Prostate gland (tissue), 2 donors: ENCODE measurements around the gene SFXN2. TPM values are rescaled to one million over a fixed set of nuclear protein-coding genes. Genes with fewer than 3 reads are reported as not detected.

ENCODE experiments used
- DNase-seq: peaks from one replicate; pipeline ENCODE4 v3.0.0-alpha.2; 2019; ENCODE audit warnings: low spot score
- H3K27ac ChIP-seq, 2 donors: fragments of 200-600 bp; sonication (generic); 2 replicates each; pipeline ENCODE4 v1.5.1; 2017 to 2019
- H3K27me3 ChIP-seq: fragments of 200-600 bp; sonication (generic); replicated peaks from 2 replicates; pipeline ENCODE4 v1.5.1; 2019; ENCODE audit not compliant: insufficient read depth
- H3K36me3 ChIP-seq, 2 donors: fragments of 200-600 bp; sonication (generic); 1 replicate in 1 of 2; 2 replicates in 1 of 2; pipeline versions ENCODE4 v1.5.1 to v1.8.1; 2017 to 2019
- H3K4me1 ChIP-seq: fragments of 200-600 bp; sonication (generic); replicated peaks from 2 replicates; pipeline ENCODE4 v1.5.1; 2019
- H3K4me3 ChIP-seq, 2 donors: fragments of 200-600 bp; sonication (generic); 2 replicates each; pipeline ENCODE4 v1.5.1; 2017 to 2019
- H3K9me3 ChIP-seq: fragments of 200-600 bp; sonication (generic); 2 replicates; pipeline ENCODE4 v1.5.1; 2017
- POLR2A ChIP-seq: fragments of 450-650 bp; IDR thresholded peaks from one replicate; pipeline ENCODE4 v1.6.1; 2016; ENCODE audit warnings: antibody characterized with exemption, mild to moderate bottlenecking
- POLR2AphosphoS5 ChIP-seq: sonication (generic); formaldehyde crosslinking; IDR thresholded peaks from one replicate; pipeline ENCODE4 v1.6.1; 2017; ENCODE audit warnings: antibody characterized with exemption
- WGBS: methylation state at CpG from one replicate; pipeline ENCODE4 v1.1.5; 2018; 5-methylcytosine and 5-hydroxymethylcytosine counted together
- intact Hi-C: fragments of 100-400 bp; cut with DNase I; formaldehyde crosslinking; loops from one replicate; pipeline ENCODE4 v1.14.2; 2022
- total RNA-seq, 2 donors: library from RNA; depleted of rRNA; stranded (reverse); fragments of >200 nt; gene quantifications; one replicate each; pipeline ENCODE4 v1.1.0, GENCODE V29; 2016
- TF ChIP-seq, protein P1 (sequence below), 4 experiments: fragments of 200-600 bp in 2 of 4; fragments of 450-650 bp in 2 of 4; sonication (generic) in 2 of 4; IDR thresholded peaks; 1 replicate in 3 of 4; 2 replicates in 1 of 4; pipeline ENCODE4 v1.5.1; 2016 to 2019; ENCODE audit warnings: antibody characterized with exemption in 4 of 4, mild to moderate bottlenecking in 2 of 4, moderate library complexity in 2 of 4

SFXN2 gene
- total RNA-seq, 2 donors from 2014 or later, result 16.4 to 26.6 TPM

- DNase-seq, result no peak
- 51% methylated on average over 4 of the region's 4 CpGs for WGBS
- no peak for TF ChIP-seq POLR2AphosphoS5
- no peak for TF ChIP-seq POLR2A
- TF ChIP-seq, protein P1, sequence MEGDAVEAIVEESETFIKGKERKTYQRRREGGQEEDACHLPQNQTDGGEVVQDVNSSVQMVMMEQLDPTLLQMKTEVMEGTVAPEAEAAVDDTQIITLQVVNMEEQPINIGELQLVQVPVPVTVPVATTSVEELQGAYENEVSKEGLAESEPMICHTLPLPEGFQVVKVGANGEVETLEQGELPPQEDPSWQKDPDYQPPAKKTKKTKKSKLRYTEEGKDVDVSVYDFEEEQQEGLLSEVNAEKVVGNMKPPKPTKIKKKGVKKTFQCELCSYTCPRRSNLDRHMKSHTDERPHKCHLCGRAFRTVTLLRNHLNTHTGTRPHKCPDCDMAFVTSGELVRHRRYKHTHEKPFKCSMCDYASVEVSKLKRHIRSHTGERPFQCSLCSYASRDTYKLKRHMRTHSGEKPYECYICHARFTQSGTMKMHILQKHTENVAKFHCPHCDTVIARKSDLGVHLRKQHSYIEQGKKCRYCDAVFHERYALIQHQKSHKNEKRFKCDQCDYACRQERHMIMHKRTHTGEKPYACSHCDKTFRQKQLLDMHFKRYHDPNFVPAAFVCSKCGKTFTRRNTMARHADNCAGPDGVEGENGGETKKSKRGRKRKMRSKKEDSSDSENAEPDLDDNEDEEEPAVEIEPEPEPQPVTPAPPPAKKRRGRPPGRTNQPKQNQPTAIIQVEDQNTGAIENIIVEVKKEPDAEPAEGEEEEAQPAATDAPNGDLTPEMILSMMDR (IDR thresholded peaks at IDR 0.05), result no peak
- Histone ChIP-seq H3K4me3 (no peak overlapping the region), H3K27me3 (no peaks in the 10 kb centered on the region), H3K4me1 (no peaks in the 10 kb centered on the region), H3K9me3 (no peaks in the 10 kb centered on the region), H3K36me3 (no peaks in the 10 kb centered on the region), H3K27ac (no peak overlapping the region)
- intact Hi-C loops, result loop anchor here (10.0 kb wide), 2 partner anchors 353 to 523 kb away; partner anchors contain the start of gene RPEL1
Measured at GRCh38 chr10:102721954-102722353, 7.5 kb downstream of the SFXN2 start.

DNA sequence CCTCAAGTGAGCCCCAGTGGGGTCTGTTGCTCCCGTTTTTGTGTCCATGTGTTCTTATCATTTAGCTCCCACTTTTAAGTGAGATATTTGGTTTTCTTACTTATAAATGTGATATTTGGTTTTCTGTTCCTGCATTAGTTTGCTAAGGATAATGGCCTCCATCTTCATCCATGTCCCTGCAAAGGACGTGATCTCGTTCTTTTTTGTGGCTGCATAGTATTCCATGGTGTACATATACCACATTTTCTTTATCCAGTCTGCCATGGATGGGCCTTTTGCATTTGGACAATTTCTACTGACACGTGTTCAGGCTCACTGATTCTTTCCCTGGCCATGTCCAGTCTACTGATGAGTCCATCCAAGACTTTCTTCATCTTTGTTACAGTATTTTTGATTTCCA lies 9.6 kb downstream of the SFXN2 start:
- no peak for DNase-seq

GRCh38 chr10:102726274-102726673 lies 11.8 kb downstream of the SFXN2 start:
- DNase-seq, result no peak
- Histone ChIP-seq H3K9me3 (no peaks in the 10 kb centered on the region), H3K27me3 (no peaks in the 10 kb centered on the region), H3K27ac (no peak overlapping the region), H3K36me3 (no peaks in the 10 kb centered on the region), H3K4me3 (no peak overlapping the region), H3K4me1 (no peaks in the 10 kb centered on the region)
- intact Hi-C loops, result loop anchor here (10.0 kb wide), 2 partner anchors 349 to 519 kb away; partner anchors contain the start of gene RPEL1
- 76% methylated on average over 3 of the region's 3 CpGs for WGBS
- TF ChIP-seq POLR2A, result no peak
- TF ChIP-seq POLR2AphosphoS5, result no peak
- TF ChIP-seq, protein P1 (IDR thresholded peaks at IDR 0.05), result no peak

More for the DNA sequence above, 9.6 kb downstream of the SFXN2 start:
- WGBS, result 96% methylated on average over 4 of the region's 4 CpGs
- H3K9me3 ChIP-seq, result no peaks in the 10 kb centered on the region
- no peak for TF ChIP-seq POLR2AphosphoS5
- no peak for TF ChIP-seq POLR2A
- TF ChIP-seq, protein P1 (IDR thresholded peaks at IDR 0.05), result no peak
- H3K4me3 ChIP-seq, result no peak overlapping the region
- no peaks in the 10 kb centered on the region for H3K4me1 ChIP-seq
- intact Hi-C loops, result loop anchor here (10.0 kb wide), 2 partner anchors 351 to 521 kb away; partner anchors contain the start of gene RPEL1
- no peaks in the 10 kb centered on the region for H3K36me3 ChIP-seq
- no peaks in the 10 kb centered on the region for H3K27me3 ChIP-seq
- no peak overlapping the region for H3K27ac ChIP-seq

DNA sequence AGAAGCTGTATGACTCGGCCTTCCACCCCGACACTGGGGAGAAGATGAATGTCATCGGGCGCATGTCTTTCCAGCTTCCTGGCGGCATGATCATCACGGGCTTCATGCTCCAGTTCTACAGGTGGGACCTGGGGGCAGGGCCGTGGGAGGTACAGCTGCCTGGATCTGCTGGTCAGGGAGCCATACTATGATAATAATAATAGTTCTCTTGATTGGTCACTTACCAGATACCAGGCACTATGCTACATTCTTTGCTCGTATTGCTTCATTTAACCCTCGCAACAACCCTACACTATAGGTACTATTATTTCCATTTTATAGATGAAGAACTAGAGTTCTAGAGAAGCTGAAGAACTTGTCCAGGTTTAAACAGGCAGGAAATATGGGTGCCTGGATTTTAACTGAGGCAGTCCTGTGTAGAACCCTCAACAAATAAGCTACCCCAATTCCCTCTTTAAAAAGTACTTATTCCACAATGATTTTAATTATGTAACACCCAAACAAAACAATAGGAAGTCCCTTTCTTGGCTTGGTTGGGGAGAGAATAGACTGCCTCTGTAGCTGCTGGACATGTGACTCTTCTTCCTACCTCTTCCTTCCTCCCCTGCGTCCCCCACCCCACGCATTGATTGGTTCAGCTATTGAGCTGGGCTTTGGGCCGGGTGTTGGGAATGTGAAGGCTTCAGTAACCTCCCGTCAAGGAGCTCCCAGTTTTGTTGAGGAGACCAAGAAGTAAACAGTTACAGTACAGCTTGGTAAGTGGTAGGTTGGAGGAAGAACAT lies 12.8 kb downstream of the SFXN2 start:
- no peak for DNase-seq
- no peaks in the 10 kb centered on the region for H3K36me3 ChIP-seq

More for the DNA sequence above, 12.8 kb downstream of the SFXN2 start:
- no peaks in the 10 kb centered on the region for H3K27me3 ChIP-seq
- 74% methylated on average over 13 of the region's 13 CpGs for WGBS
- TF ChIP-seq, protein P1 (IDR thresholded peaks at IDR 0.05), result no peak
- TF ChIP-seq POLR2A, result no peak
- TF ChIP-seq POLR2AphosphoS5, result no peak
- intact Hi-C loops, result loop anchor here (10.0 kb wide), 2 partner anchors 348 to 518 kb away; partner anchors contain the start of gene RPEL1
- no peaks in the 10 kb centered on the region for H3K9me3 ChIP-seq
- no peak overlapping the region for H3K27ac ChIP-seq
- H3K4me3 ChIP-seq, result no peak overlapping the region
- H3K4me1 ChIP-seq, result no peaks in the 10 kb centered on the region
